ENCODE results near the gene PCBD1.

The PCBD1 gene

DNA sequence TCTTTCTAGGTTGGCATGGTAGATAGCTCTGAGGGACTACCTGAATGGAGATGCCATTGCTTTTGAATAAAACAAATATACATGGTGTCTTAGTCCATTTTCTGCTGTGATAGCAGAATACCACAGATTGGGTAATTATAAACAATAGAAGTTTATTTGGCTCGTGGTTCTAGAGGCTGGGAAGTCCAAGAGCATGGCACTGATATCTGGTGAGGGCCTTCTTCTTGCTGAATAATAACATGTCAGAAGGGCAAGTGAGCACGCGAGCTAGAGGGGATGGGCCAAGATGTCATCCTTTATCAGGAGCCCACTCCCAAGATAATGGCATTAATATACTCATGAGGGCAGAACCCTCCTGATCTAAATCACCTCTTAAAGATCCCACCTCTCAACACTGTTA lies 50.7 kb downstream of the PCBD1 start:
- Histone ChIP-seq H3K27me3 (ENCODE audit: control insufficient read depth, insufficient read depth, low read length) (no peaks in the 10 kb centered on the region), H3K36me3 (ENCODE audit: control insufficient read depth, low read depth, low read length) (no peaks in the 10 kb centered on the region), H3K27ac (ENCODE audit: low read length) (no peak overlapping the region), H3K4me1 (ENCODE audit: control insufficient read depth, low read depth, low read length) (no peaks in the 10 kb centered on the region), H3K4me3 (ENCODE audit: low read length) (no peak overlapping the region), H3K9ac (ENCODE audit: low read length) (no peak overlapping the region), H3K9me3 (ENCODE audit: control insufficient read depth, low read depth, low read length) (no peaks in the 10 kb centered on the region)

GRCh38 chr10:70836319-70836718 lies 52.0 kb downstream of the PCBD1 start:
- Histone ChIP-seq H3K9ac (ENCODE audit: low read length) (no peak overlapping the region), H3K36me3 (ENCODE audit: control insufficient read depth, low read depth, low read length) (no peaks in the 10 kb centered on the region), H3K9me3 (ENCODE audit: control insufficient read depth, low read depth, low read length) (no peaks in the 10 kb centered on the region), H3K4me1 (ENCODE audit: control insufficient read depth, low read depth, low read length) (no peaks in the 10 kb centered on the region), H3K27me3 (ENCODE audit: control insufficient read depth, insufficient read depth, low read length) (no peaks in the 10 kb centered on the region), H3K4me3 (ENCODE audit: low read length) (no peak overlapping the region), H3K27ac (ENCODE audit: low read length) (no peak overlapping the region)

DNA sequence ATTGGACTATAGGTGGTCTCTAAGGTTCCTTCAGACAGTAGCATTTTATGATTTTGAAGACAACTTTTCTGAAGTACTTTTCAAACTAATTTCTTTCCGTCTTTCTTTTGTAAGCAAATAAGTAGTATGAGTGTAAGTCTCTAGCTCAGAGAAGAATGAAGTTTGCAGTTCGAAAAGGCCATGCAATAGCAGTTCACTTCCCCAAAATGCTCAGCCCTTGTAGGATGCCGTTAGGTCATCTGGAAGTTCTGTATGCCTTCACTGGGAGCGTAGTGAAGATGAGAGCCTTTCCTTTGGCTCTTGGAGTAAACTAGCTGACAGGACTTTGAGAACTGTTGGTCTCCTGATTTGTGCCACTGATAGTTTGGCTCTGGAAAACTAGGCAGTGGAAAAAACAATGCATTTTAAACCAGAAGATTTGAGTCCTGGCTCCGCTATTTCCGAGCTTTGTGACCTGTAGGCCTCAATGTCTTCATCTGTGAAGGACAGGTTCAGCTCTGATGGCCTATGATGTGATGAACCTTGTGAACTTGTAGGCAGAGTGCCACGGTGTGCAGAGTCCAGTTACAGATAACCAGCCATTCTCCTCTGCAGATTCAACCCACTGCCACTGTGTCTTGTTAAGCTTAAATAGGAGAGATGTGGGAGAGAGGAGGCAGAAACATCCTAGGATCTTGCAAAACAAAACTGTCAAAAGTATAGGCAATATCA lies 53.8 kb downstream of the PCBD1 start:
- Histone ChIP-seq H3K9ac (ENCODE audit: low read length) (no peak overlapping the region), H3K4me3 (ENCODE audit: low read length) (no peak overlapping the region), H3K9me3 (ENCODE audit: control insufficient read depth, low read depth, low read length) (no peaks in the 10 kb centered on the region), H3K36me3 (ENCODE audit: control insufficient read depth, low read depth, low read length) (peaks cover 3% of the 10 kb centered on the region), H3K4me1 (ENCODE audit: control insufficient read depth, low read depth, low read length) (no peaks in the 10 kb centered on the region), H3K27ac (ENCODE audit: low read length) (no peak overlapping the region), H3K27me3 (ENCODE audit: control insufficient read depth, insufficient read depth, low read length) (no peaks in the 10 kb centered on the region)

DNA sequence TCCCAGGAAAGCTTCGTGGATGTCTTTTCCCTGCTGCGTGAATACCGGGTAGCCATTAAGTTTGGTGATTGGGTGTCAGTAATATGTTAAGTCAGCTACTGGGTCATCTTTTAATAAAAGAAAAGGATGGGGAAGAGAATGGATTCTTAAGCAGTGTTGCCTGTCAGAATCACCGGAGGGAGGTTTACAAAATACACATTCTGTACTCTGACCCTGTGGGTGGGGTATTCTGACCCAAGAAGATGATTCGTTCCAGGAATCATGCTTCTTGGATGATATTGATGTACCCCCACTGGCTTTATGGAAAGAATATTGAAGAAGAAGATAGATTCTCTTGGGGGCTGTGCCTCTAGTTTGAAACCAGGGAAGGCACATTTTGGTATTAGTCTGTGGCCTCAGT lies 54.3 kb downstream of the PCBD1 start:
- Histone ChIP-seq H3K27me3 (ENCODE audit: control insufficient read depth, insufficient read depth, low read length) (no peaks in the 10 kb centered on the region), H3K9me3 (ENCODE audit: control insufficient read depth, low read depth, low read length) (no peaks in the 10 kb centered on the region), H3K36me3 (ENCODE audit: control insufficient read depth, low read depth, low read length) (peaks cover 3% of the 10 kb centered on the region), H3K27ac (ENCODE audit: low read length) (no peak overlapping the region), H3K4me3 (ENCODE audit: low read length) (no peak overlapping the region), H3K9ac (ENCODE audit: low read length) (no peak overlapping the region), H3K4me1 (ENCODE audit: control insufficient read depth, low read depth, low read length) (no peaks in the 10 kb centered on the region)

- Histone ChIP-seq H3K4me1 (ENCODE audit: control insufficient read depth, low read depth, low read length) (no peaks in the 10 kb centered on the region), H3K4me3 (ENCODE audit: low read length) (no peak overlapping the region), H3K9ac (ENCODE audit: low read length) (no peak overlapping the region), H3K36me3 (ENCODE audit: control insufficient read depth, low read depth, low read length) (peaks cover 3% of the 10 kb centered on the region), H3K27me3 (ENCODE audit: control insufficient read depth, insufficient read depth, low read length) (no peaks in the 10 kb centered on the region), H3K27ac (ENCODE audit: low read length) (no peak overlapping the region), H3K9me3 (ENCODE audit: control insufficient read depth, low read depth, low read length) (no peaks in the 10 kb centered on the region)
Measured at GRCh38 chr10:70833601-70834000, 54.8 kb downstream of the PCBD1 start.
